SK-N-SH treated with all-trans-retinoic acid at 6 μM for 48 hours (cell line): ENCODE measurements around the gene SELENOI.
"Not testable (repeated sequence)": the region's sequence is repeated elsewhere in the genome, so short reads cannot be mapped to it uniquely, and the experiment has no call there.

Experiments used
- BACH2 ChIP-seq: fragments of 250-450 bp; sonication (Bioruptor Pico); IDR thresholded peaks from 2 replicates; pipeline ENCODE4 v1.9.0; 2021; ENCODE audit warnings: mild to moderate bottlenecking, borderline replicate concordance
- CSDC2 ChIP-seq: fragments of 250-450 bp; sonication (Bioruptor Pico); IDR thresholded peaks from 2 replicates; pipeline ENCODE4 v1.5.0; 2020; ENCODE audit warnings: mild to moderate bottlenecking, moderate library complexity
- PATZ1 ChIP-seq: fragments of 250-450 bp; sonication (Bioruptor Pico); IDR thresholded peaks from 2 replicates; pipeline ENCODE4 v1.8.0; 2020; ENCODE audit warnings: mild to moderate bottlenecking, moderate library complexity, borderline replicate concordance
- RARB ChIP-seq: fragments of 250-450 bp; sonication (Bioruptor Pico); IDR thresholded peaks from 2 replicates; pipeline ENCODE4 v1.8.0; 2021; ENCODE audit warnings: mild to moderate bottlenecking, moderate library complexity
- ZFP3 ChIP-seq: fragments of 250-450 bp; sonication (Bioruptor Pico); IDR thresholded peaks from 2 replicates; pipeline ENCODE4 v1.5.0; 2020; ENCODE audit warnings: mild to moderate bottlenecking, moderate library complexity
- ZFP30 ChIP-seq: fragments of 450-650 bp; formaldehyde crosslinking; IDR thresholded peaks from 2 replicates; pipeline ENCODE4 v1.5.0; 2022; ENCODE audit warnings: mild to moderate bottlenecking, moderate library complexity

- not testable (repeated sequence) for TF ChIP-seq BACH2 (CRISPR knock-in tag); ZFP30; CSDC2 (CRISPR knock-in tag); RARB; ZFP3; PATZ1 (CRISPR knock-in tag)
Measured at GRCh38 chr2:26324479-26324878, 21.5 kb upstream of the SELENOI start.
